CD14-positive monocyte (primary cell): ENCODE results near the gene RAB37. TPM values are rescaled to one million over a fixed set of nuclear protein-coding genes. Genes with fewer than 3 reads are reported as not detected.

Source experiments
- DNase-seq, 3 donors: peaks; one replicate each; pipeline ENCODE4 v3.0.0-alpha.2; 2011 to 2022
- H2AFZ ChIP-seq: 2 replicates; pipeline ENCODE4 v1.6.0; 2012; ENCODE audit warnings: mild to moderate bottlenecking, low read depth, low read length, inconsistent platforms; ENCODE audit not compliant: insufficient read depth, poor library complexity, severe bottlenecking
- H3K27ac ChIP-seq, 2 donors: 1 replicate in 1 of 2; 2 replicates in 1 of 2; pipeline ENCODE4 v1.5.1; 2012 to 2013; ENCODE audit warnings: low read length in 2 of 2, control low read depth in 1 of 2, inconsistent platforms in 1 of 2, low read depth in 1 of 2, mild to moderate bottlenecking in 1 of 2
- H3K27me3 ChIP-seq, 2 donors: one replicate each; pipeline versions ENCODE4 v1.6.0 to v1.6.1; 2011 to 2013; ENCODE audit warnings: low read length in 2 of 2; ENCODE audit not compliant: control insufficient read depth in 2 of 2, insufficient read depth in 2 of 2
- H3K36me3 ChIP-seq, 2 donors: replicated peaks in 1 of 2; 1 replicate in 1 of 2; 2 replicates in 1 of 2; pipeline versions ENCODE4 v1.5.1 to v1.6.1; 2012 to 2013; ENCODE audit warnings: low read length in 2 of 2, control low read depth in 1 of 2, inconsistent platforms in 1 of 2, mild to moderate bottlenecking in 1 of 2; ENCODE audit not compliant: insufficient read depth in 2 of 2, control insufficient read depth in 1 of 2
- H3K4me1 ChIP-seq, 2 donors: 1 replicate in 1 of 2; 2 replicates in 1 of 2; pipeline versions ENCODE4 v1.5.1 to v1.6.1; 2012 to 2013; ENCODE audit warnings: low read length in 2 of 2, control low read depth in 1 of 2, inconsistent platforms in 1 of 2, mild to moderate bottlenecking in 1 of 2, moderate library complexity in 1 of 2; ENCODE audit not compliant: insufficient read depth in 2 of 2, control insufficient read depth in 1 of 2
- H3K4me2 ChIP-seq: replicated peaks from 2 replicates; pipeline ENCODE3; 2012; ENCODE audit warnings: low read length, moderate library complexity, mild to moderate bottlenecking; ENCODE audit not compliant: poor library complexity, severe bottlenecking; ENCODE audit errors: extremely low read depth
- H3K4me3 ChIP-seq, 3 experiments: fragments of 200-600 bp in 1 of 3; sonication (generic) in 1 of 3; replicated peaks in 1 of 3; 1 replicate in 2 of 3; 2 replicates in 1 of 3; pipeline ENCODE4 v1.5.1; 2011 to 2013; ENCODE audit warnings: low read length in 3 of 3, mild to moderate bottlenecking in 3 of 3, control low read depth in 2 of 3, low read depth in 2 of 3, inconsistent platforms in 1 of 3, moderate library complexity in 1 of 3
- H3K79me2 ChIP-seq: 2 replicates; pipeline ENCODE4 v1.6.0; 2012; ENCODE audit warnings: mild to moderate bottlenecking, control low read depth, inconsistent platforms, low read length, moderate library complexity; ENCODE audit not compliant: insufficient read depth
- H3K9ac ChIP-seq: 2 replicates; pipeline ENCODE4 v1.6.0; 2017; ENCODE audit warnings: low read length, mild to moderate bottlenecking; ENCODE audit not compliant: insufficient read depth, poor library complexity, severe bottlenecking
- H3K9me3 ChIP-seq, 2 donors: replicated peaks in 1 of 2; 1 replicate in 1 of 2; 2 replicates in 1 of 2; pipeline versions ENCODE4 v1.5.1 to v1.6.1; 2012 to 2013; ENCODE audit warnings: low read length in 2 of 2, control low read depth in 1 of 2; ENCODE audit not compliant: control insufficient read depth in 1 of 2, insufficient read depth in 1 of 2
- H4K20me1 ChIP-seq: 2 replicates; pipeline ENCODE4 v1.6.0; 2012; ENCODE audit warnings: mild to moderate bottlenecking, low read length, control low read depth, moderate library complexity; ENCODE audit not compliant: insufficient read depth
- H3K27ac Mint-ChIP-seq, 7 donors: one replicate each; pipeline ENCODE4 v1.8.0; 2020; ENCODE audit warnings: mild to moderate bottlenecking in 7 of 7, mixed read lengths in 7 of 7, moderate library complexity in 6 of 7, inconsistent platforms in 2 of 7
- H3K27me3 Mint-ChIP-seq, 3 donors: one replicate each; pipeline ENCODE4 v1.8.0; 2021 to 2022; ENCODE audit warnings: low read depth in 3 of 3, mild to moderate bottlenecking in 3 of 3, mixed read lengths in 3 of 3, moderate library complexity in 3 of 3, inconsistent platforms in 1 of 3
- H3K36me3 Mint-ChIP-seq, 2 donors: one replicate each; pipeline ENCODE4 v1.8.0; 2020; ENCODE audit warnings: mixed read lengths in 2 of 2, inconsistent platforms in 1 of 2, mild to moderate bottlenecking in 1 of 2
- H3K4me1 Mint-ChIP-seq: one replicate; pipeline ENCODE4 v1.8.0; 2020; ENCODE audit warnings: mild to moderate bottlenecking, mixed read lengths
- H3K4me3 Mint-ChIP-seq, 2 donors: one replicate each; pipeline ENCODE4 v1.8.0; 2020; ENCODE audit warnings: mild to moderate bottlenecking in 2 of 2, mixed read lengths in 2 of 2, moderate library complexity in 1 of 2
- H3K9me3 Mint-ChIP-seq, 7 donors: one replicate each; pipeline ENCODE4 v1.8.0; 2020 to 2022; ENCODE audit warnings: mixed read lengths in 7 of 7, mild to moderate bottlenecking in 6 of 7, moderate library complexity in 6 of 7, inconsistent platforms in 2 of 7
- WGBS: methylation state at CpG from one replicate; pipeline ENCODE4 v1.1.5; 2013; ENCODE audit warnings: missing lambda C conversion rate; ENCODE audit not compliant: insufficient coverage; 5-methylcytosine and 5-hydroxymethylcytosine counted together
- intact Hi-C, 2 donors: fragments of 100-400 bp; cut with micrococcal nuclease; formaldehyde crosslinking; loops; one replicate each; pipeline versions ENCODE4 v1.15.0 to v1.15.1; 2023
- polyA plus RNA-seq, 3 donors: library from polyadenylated mRNA; depleted of rRNA in 1 of 3; unstranded in 2 of 3; stranded (reverse) in 1 of 3; fragments of 300-500 nt in 2 of 3; fragments of >200 nt in 1 of 3; fragmentation: Illumina TruSeq in 2 of 3; gene quantifications; 1 replicate in 2 of 3; 2 replicates in 1 of 3; pipeline ENCODE4 v1.2.3, GENCODE V29; 2012 to 2021
- TF ChIP-seq, protein P1 (sequence below): fragments of 200-600 bp; IDR thresholded peaks from one replicate; pipeline ENCODE4 v1.8.0; 2022; ENCODE audit warnings: antibody characterized with exemption, mild to moderate bottlenecking

Gene RAB37
- polyA plus RNA-seq, 3 donors, result 26.8 to 40.9 (median 33.1) TPM

DNA sequence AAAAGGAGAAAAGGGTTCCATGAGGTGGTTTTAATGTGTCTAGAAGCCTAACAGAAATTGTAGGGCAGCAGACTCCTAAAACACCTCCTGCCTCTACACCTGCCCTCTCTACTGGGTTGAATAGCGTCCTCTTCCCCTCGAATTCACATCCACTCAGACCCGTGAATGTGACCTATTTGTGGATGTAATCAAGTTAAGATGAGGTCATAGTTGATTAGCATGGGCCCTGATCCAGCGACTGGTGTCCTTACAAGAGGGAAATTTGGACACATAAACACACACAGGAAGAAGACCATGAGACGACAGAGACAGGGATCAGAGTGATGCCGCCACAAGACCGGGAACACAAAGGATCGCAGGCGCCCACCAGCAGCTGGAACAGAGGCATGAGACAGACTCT lies 37.8 kb upstream of the RAB37 start:
- WGBS, result 97% methylated on average over 6 of the region's 9 CpGs
- peaks cover 0 to 4% of the 10 kb centered on the region in 2 donors for H3K9me3 ChIP-seq
- no peak overlapping the region for H3K4me2 ChIP-seq
- H3K36me3 Mint-ChIP-seq, result peaks cover 88 to 99% of the 10 kb centered on the region in 2 donors
- H3K79me2 ChIP-seq, result peaks cover 71% of the 10 kb centered on the region
- no peak overlapping the region for H3K9ac ChIP-seq
- H3K4me3 Mint-ChIP-seq, result no peak overlapping the region
- peaks cover 0 to 15% (median 5%) of the 10 kb centered on the region in 7 donors for H3K9me3 Mint-ChIP-seq
- no peak overlapping the region for H3K4me3 ChIP-seq
- no peaks in the 10 kb centered on the region for H3K27me3 ChIP-seq
- H4K20me1 ChIP-seq, result peaks cover 93% of the 10 kb centered on the region
- DNase-seq, result no peak
- TF ChIP-seq, protein P1, sequence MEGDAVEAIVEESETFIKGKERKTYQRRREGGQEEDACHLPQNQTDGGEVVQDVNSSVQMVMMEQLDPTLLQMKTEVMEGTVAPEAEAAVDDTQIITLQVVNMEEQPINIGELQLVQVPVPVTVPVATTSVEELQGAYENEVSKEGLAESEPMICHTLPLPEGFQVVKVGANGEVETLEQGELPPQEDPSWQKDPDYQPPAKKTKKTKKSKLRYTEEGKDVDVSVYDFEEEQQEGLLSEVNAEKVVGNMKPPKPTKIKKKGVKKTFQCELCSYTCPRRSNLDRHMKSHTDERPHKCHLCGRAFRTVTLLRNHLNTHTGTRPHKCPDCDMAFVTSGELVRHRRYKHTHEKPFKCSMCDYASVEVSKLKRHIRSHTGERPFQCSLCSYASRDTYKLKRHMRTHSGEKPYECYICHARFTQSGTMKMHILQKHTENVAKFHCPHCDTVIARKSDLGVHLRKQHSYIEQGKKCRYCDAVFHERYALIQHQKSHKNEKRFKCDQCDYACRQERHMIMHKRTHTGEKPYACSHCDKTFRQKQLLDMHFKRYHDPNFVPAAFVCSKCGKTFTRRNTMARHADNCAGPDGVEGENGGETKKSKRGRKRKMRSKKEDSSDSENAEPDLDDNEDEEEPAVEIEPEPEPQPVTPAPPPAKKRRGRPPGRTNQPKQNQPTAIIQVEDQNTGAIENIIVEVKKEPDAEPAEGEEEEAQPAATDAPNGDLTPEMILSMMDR, result no peak
- H3K27ac ChIP-seq, result no peak overlapping the region
- no peak overlapping the region for H2AFZ ChIP-seq
- peaks cover 50% of the 10 kb centered on the region for H3K4me1 Mint-ChIP-seq
- H3K4me1 ChIP-seq, result peaks cover 27 to 55% of the 10 kb centered on the region in 2 donors
- peak overlapping the region in 2 of 7 donors; percentile 10 to 78 for H3K27ac Mint-ChIP-seq
- peaks cover 88 to 97% of the 10 kb centered on the region in 2 donors for H3K36me3 ChIP-seq
- H3K27me3 Mint-ChIP-seq, result peaks cover 0 to 6% (median 0%) of the 10 kb centered on the region in 3 donors
- intact Hi-C loops, result no loop called here

DNA sequence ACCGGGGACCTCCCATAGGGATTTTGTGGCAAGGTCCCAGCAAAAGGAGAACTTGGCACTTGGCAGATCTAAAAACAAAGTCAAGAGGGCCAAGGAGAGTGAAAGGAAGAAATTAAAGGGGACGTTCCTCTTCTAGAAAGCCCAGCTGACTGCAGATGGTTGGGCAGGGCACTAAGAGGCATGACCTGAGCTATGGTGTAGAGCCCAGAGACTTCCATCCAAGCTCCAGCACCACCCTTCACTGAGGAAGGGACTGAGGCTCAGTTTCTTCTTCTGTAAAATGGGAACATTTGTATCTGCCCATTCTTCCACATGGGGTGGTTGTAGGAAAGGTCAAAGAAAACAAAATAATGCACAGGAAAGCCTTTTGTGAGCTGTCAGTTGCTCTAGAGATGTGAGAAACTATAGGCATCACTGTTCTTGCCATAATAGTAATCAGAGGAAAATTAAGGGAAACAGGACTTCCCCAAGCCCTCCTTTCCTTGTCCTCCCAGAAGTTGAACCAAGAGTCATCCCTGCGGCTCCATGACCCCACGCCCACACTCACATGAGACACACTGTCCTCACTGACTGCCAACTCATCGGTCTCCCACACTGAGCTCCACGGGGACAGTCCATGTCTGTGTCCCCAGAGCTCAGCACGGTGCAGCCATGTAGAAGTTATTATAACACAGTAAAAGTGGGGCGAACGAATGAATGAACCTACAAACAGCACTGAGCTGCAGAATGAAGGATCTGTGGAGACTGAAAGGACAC lies 34.8 kb upstream of the RAB37 start:
- no peaks in the 10 kb centered on the region for H3K9me3 ChIP-seq
- peaks cover 50% of the 10 kb centered on the region for H3K4me1 Mint-ChIP-seq
- H3K27me3 Mint-ChIP-seq, result peaks cover 0 to 3% (median 0%) of the 10 kb centered on the region in 3 donors
- H3K27ac ChIP-seq, result peak overlapping the region in 1 of 2 donors; percentile 55
- TF ChIP-seq, protein P1, result no peak
- H3K79me2 ChIP-seq, result peaks cover 82% of the 10 kb centered on the region
- no peak overlapping the region for H3K9ac ChIP-seq
- peaks cover 98% of the 10 kb centered on the region for H4K20me1 ChIP-seq
- no peak overlapping the region for H3K4me3 ChIP-seq
- peak overlapping the region in 6 of 7 donors; percentile 35 to 82 (median 62) for H3K27ac Mint-ChIP-seq
- peaks cover 0 to 2% (median 0%) of the 10 kb centered on the region in 7 donors for H3K9me3 Mint-ChIP-seq
- H3K4me3 Mint-ChIP-seq, result no peak overlapping the region
- no peak for DNase-seq
- H3K27me3 ChIP-seq, result no peaks in the 10 kb centered on the region
- no peak overlapping the region for H2AFZ ChIP-seq
- peaks cover 79 to 92% of the 10 kb centered on the region in 2 donors for H3K36me3 ChIP-seq
- no peak overlapping the region for H3K4me2 ChIP-seq
- peaks cover 25 to 44% of the 10 kb centered on the region in 2 donors for H3K4me1 ChIP-seq
- intact Hi-C loops, result no loop called here
- H3K36me3 Mint-ChIP-seq, result peaks cover 85 to 99% of the 10 kb centered on the region in 2 donors
- 80% methylated on average over 6 of the region's 9 CpGs for WGBS
